Articular chondrocyte of knee joint (primary cell): ENCODE measurements around the gene KLF6. TPM values are rescaled to one million over a fixed set of nuclear protein-coding genes. Genes with fewer than 3 reads are reported as not detected.

Experiments used
- total RNA-seq: library from RNA; depleted of rRNA; stranded (reverse); fragments of >200 nt; gene quantifications from 2 replicates; pipeline ENCODE4 v1.2.3, GENCODE V29; 2012

KLF6 gene
- 49.1 and 53.6 TPM in 2 replicates for total RNA-seq

DNA sequence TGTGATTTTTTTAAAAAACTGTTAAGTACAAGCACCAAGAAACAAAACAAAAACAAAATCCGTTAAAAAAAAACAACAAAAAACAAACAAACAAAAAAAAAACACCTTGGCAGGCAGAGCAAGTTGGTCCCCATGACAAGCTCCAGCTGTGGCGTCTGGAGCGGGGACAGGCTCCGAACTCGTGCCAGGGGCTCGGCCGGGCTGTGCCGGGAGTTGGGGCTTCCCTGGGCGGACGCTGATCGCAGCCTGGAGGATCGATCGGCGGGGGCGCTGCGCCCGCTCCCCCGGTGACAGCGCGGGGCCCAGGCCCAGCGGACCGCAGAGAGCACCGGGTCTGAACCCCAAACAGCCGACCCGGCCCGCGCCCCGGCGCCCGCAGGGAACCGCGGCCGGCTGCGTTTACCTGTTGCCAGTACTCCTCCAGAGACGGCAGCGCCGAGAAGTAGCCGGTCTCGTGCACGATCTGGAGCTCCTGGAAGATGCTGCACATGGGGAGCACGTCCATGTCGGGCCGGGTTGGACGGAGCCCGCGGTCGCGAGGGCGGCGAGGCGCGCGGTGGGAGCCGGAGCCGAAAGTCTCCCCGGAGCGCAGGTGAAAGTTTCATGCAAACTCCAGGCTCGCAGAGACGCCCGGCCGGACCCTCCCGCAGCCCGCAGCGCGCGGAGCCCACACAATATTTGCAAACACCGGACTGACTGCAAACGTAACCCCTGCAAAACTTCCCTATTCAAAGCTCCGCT is at the start of gene KLF6:
Gene KLF6 (minus strand): TSS at position 700 of the 741 bp plus-strand sequence. CDS start 195 bp downstream, at position 505.

